Tibial artery (tissue), 4 donors: Measurements from ENCODE around the gene DIRAS3.

Experiments used
- DNase-seq, 2 donors: peaks; one replicate each; pipeline ENCODE4 v3.0.0-alpha.2; 2019
- H3K27ac ChIP-seq, 2 donors: fragments of 200-600 bp; sonication (generic) in 1 of 2; 1 replicate in 1 of 2; 2 replicates in 1 of 2; pipeline ENCODE4 v1.5.1; 2018 to 2019; ENCODE audit warnings: mild to moderate bottlenecking in 1 of 2
- H3K27me3 ChIP-seq, 2 donors: fragments of 200-600 bp; sonication (generic) in 1 of 2; one replicate each; pipeline versions ENCODE4 v1.5.1 to v1.6.0; 2016 to 2019
- H3K36me3 ChIP-seq, 3 donors: fragments of 200-600 bp; sonication (generic) in 2 of 3; one replicate each; pipeline ENCODE4 v1.5.1; 2016 to 2019; ENCODE audit warnings: mild to moderate bottlenecking in 2 of 3
- H3K4me1 ChIP-seq, 4 donors: fragments of 200-600 bp; sonication (generic) in 2 of 4; 1 replicate in 3 of 4; 2 replicates in 1 of 4; pipeline ENCODE4 v1.5.1; 2016 to 2019
- H3K4me3 ChIP-seq, 2 donors: fragments of 200-600 bp; sonication (generic) in 1 of 2; 1 replicate in 1 of 2; 2 replicates in 1 of 2; pipeline ENCODE4 v1.5.1; 2018 to 2019; ENCODE audit warnings: mild to moderate bottlenecking in 2 of 2
- H3K9me3 ChIP-seq, 3 donors: fragments of 200-600 bp; sonication (generic) in 1 of 3; one replicate each; pipeline ENCODE4 v1.5.1; 2016 to 2019
- intact Hi-C: fragments of 100-400 bp; cut with DNase I; formaldehyde crosslinking; loops from one replicate; pipeline ENCODE4 v1.15.0; 2023; ENCODE audit warnings: low total_unique reads
- TF ChIP-seq, protein P1 (sequence below), 2 experiments: fragments of 200-600 bp in 1 of 2; fragments of 450-650 bp in 1 of 2; IDR thresholded peaks; one replicate each; pipeline ENCODE4 v1.5.1; 2017 to 2019; ENCODE audit warnings: antibody characterized with exemption in 2 of 2, mild to moderate bottlenecking in 1 of 2, moderate library complexity in 1 of 2

DIRAS3 gene

DNA sequence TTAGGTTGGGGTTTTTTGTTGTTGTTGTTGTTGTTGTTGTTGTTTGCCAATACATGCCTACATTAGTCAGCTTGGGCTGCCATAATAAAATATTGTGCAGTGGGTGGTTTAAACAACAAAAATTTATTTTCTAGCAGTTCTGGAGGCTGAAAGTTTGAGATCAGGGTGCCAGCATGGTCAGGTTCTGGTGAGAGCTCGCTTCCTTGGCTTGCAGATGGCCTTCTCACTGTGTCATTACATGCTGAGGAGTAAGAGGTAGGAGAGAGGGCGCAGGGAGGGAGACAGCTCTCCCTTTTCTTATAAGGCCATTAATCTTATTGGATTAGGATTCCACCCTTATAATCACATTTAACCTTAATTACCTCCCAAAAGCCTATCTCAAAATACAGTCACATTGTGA, 52.7 kb downstream of the DIRAS3 start:
- Histone ChIP-seq H3K4me3 (no peak overlapping the region), H3K27ac (no peak overlapping the region), H3K27me3 (no peaks in the 10 kb centered on the region), H3K9me3 (peaks cover 0 to 20% (median 15%) of the 10 kb centered on the region in 3 donors), H3K36me3 (no peaks in the 10 kb centered on the region), H3K4me1 (no peaks in the 10 kb centered on the region)
- intact Hi-C loops: no loop called here
- TF ChIP-seq, protein P1, sequence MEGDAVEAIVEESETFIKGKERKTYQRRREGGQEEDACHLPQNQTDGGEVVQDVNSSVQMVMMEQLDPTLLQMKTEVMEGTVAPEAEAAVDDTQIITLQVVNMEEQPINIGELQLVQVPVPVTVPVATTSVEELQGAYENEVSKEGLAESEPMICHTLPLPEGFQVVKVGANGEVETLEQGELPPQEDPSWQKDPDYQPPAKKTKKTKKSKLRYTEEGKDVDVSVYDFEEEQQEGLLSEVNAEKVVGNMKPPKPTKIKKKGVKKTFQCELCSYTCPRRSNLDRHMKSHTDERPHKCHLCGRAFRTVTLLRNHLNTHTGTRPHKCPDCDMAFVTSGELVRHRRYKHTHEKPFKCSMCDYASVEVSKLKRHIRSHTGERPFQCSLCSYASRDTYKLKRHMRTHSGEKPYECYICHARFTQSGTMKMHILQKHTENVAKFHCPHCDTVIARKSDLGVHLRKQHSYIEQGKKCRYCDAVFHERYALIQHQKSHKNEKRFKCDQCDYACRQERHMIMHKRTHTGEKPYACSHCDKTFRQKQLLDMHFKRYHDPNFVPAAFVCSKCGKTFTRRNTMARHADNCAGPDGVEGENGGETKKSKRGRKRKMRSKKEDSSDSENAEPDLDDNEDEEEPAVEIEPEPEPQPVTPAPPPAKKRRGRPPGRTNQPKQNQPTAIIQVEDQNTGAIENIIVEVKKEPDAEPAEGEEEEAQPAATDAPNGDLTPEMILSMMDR (IDR thresholded peaks at IDR 0.05): no peak
- no peak for DNase-seq
